ENCODE data around the gene ZBTB45.
A peak's percentile ranks its signal among the peaks of the same experiment; 100 is the strongest.

Gene ZBTB45

GRCh38 chr19:58538257-58539168 is 18.9 kb upstream of the ZBTB45 start:
- no peak for DNase-seq (ENCODE audit: low read depth in 1 of 2, low spot score in 1 of 2)

DNA sequence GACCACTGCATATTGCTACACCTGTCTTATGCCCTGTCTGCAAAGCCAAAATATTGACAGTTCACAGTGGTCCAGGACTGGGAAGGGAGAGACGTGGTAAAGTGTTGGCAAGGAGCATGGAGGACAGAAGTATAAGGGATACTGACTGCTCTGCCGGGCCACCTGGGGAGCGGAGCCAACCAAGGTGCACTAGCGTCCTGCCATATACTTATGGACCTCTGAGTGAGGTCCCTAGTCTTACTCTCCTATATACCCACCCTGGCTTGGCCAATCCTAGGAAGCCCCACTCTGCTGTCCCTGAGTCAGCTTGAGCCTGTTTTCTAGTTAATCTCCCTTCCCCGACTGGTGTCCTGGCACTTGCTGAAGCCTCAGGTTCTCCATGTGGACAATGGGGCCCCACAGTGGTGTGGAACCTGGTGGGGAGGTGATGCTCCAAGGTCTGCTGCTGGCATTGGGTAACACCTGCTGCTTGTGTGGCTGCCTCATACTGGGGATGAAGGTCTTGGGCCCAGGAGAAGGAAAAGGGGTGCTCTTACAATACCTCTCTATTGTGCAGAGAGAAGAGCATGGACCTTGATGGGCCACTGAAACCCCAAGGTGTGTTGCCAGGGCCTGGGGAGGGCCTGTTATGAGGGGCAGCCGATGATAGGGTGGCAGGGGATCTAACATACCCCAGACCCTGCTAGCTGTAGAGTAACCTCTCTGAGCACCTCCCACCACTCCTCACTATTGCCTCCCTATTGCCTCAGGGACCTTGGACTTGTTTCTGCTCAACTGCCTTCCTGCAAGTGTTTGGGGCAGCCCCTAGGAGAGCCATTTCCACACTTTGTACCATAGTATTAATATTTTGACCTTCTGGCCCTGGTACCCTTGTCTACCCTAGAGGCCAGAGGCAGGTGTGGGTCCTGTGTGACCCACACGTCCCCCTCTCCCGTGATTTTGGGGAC is 17.5 kb upstream of the ZBTB45 start:
- no peak for DNase-seq (ENCODE audit: low read depth in 1 of 2, low spot score in 1 of 2)

GRCh38 chr19:58535857-58536256 is 16.2 kb upstream of the ZBTB45 start:
- DNase-seq (ENCODE audit: low read depth in 1 of 2, low spot score in 1 of 2): no peak

- no peak for DNase-seq (ENCODE audit: low read depth in 1 of 2, low spot score in 1 of 2)
These were observed 11.6 kb upstream of the ZBTB45 start for GRCh38 chr19:58531034-58531840.

GRCh38 chr19:58529405-58529804 is 9.8 kb upstream of the ZBTB45 start:
- no peak for DNase-seq (ENCODE audit: low read depth in 1 of 2, low spot score in 1 of 2)

GRCh38 chr19:58522709-58523108 is 3.1 kb upstream of the ZBTB45 start:
- DNase-seq (ENCODE audit: low read depth in 1 of 2, low spot score in 1 of 2): no peak

GRCh38 chr19:58521651-58522050 is 2.0 kb upstream of the ZBTB45 start:
- DNase-seq (ENCODE audit: low read depth in 1 of 2, low spot score in 1 of 2): no peak

DNA sequence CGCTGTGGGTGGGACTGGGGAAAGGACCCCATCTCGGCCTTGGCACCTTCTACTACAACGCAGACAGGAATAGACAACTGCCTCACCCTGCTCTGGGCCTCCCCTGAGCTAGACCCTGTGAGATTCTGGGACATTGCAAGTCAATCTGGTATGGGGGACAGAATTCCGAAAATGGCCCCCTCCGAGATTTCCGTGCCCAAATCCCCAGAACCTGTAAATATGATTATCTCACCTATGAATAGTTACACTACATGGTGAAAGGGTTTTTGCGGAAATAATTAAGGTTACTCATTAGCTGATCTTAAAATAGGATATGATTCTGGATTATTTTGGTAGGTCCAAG is 618 bp upstream of the ZBTB45 start:
- no peak for DNase-seq (ENCODE audit: low read depth in 1 of 2, low spot score in 1 of 2)

- peak in 1 of 2 donors; percentile 21 for DNase-seq (ENCODE audit: low read depth in 1 of 2, low spot score in 1 of 2)
These were observed 589 bp downstream of the ZBTB45 start for GRCh38 chr19:58519087-58519354.

DNA sequence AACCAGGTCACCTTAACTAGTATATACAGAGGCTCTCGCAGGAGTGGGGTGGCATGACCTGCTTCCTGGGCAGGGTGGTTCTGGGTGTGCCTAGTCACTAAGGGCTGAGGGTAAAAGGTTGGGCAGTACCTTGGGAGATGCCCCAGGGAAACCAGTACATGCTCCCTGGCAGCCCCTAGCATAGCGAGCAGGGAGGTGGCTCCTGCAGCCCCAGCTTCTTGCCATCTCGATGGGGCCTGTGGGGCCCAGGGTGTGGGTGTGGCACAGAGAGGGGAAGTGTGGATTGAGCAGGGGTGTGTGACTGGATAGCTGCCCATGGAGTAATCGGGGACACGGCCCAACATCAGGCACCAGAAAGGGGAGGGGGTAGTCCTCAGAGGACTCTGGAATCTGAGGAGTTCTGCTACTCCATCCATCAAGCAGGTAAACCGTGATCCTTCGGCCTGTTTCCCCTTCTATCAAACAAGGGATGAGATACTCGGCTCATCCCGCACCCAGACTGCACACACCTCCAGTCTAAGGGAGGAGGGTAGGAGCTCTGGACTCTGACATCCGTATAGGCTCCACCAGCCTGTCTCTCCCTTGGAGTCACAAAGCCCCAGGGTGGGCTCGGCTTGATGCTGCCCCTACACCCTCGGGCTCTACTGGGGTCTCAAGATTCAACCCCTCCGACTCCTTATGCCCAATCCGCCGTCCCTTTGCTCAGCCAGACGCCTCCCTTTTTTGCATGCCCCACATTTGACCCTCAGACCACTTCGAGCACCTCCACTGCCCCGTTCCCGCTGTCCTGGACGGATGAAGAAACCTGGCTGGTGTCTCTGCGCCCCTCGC is 1.1 kb downstream of the ZBTB45 start:
- DNase-seq (ENCODE audit: low read depth in 1 of 2, low spot score in 1 of 2): no peak

DNA sequence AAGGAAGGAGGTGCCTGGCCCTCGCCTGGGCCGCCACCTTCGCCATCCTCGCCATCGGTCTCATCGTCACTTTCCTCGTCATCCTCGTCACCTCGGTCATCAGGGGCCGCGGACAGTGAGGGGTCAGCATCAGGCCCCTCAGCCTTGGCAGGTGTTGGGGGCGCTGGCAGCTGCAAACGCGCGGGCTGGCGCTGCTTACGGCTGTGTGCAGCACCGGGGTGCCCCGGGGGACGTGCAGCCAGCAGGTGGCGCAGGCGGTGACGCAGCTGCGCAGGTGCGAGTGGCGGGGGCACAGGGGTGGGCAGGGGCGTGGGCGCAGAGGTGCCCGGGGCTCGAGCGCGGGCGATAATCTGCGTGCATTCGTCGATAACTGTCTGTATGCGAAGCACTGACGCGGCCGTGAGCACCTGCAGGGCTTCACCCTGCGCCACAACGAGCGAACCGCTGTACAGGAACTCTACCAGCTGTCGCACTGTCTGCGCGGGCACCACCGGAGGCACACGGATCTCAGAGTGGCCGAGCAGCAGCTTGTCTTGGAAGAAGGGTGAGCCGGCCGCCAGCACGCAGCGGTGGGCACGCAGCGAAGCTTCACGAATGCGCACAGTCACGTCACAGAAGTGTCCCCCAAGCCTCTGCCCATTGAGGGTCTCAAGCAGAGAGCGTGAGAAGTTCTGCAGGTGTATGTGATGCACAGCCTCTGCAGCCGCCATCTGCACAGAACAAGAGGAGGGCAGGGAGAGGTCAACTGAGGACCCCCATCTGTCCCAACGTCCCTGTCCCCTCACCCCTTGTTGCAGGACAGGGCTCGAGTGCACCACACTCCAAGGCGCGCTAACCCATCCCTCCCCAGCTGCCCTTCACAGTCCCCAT is 2.4 kb downstream of the ZBTB45 start:
- no peak for DNase-seq (ENCODE audit: low read depth in 1 of 2, low spot score in 1 of 2)

DNA sequence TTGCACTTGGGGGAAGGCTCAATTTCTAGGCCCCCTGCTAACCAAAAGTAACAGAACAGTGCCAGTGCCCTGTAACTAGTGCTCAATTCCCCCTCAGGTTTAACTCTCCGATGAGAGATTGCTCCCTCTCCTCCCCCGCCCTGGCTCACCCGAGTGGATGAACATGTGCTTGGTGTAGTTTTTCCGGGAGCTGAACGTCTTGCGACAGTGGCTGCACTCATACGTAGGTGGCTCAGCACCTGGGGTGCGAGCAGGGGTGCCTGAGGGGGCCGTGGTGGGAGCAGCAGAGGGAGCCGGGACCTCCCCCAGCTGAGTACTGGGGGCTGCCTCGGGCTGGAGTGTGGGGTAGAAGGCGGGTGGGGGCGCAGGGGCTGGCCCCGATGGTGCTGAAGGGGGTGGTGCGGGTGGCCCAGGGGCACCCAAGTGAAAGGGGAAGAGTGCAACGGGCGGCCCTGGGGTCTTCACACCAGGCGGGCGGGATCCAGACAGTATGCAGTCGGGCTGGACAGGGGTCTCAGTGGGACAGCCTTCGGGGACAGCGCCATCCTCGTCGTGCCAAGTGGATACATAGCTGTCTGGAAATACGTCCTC is 3.3 kb downstream of the ZBTB45 start:
- DNase-seq (ENCODE audit: low read depth in 1 of 2, low spot score in 1 of 2): no peak

DNA sequence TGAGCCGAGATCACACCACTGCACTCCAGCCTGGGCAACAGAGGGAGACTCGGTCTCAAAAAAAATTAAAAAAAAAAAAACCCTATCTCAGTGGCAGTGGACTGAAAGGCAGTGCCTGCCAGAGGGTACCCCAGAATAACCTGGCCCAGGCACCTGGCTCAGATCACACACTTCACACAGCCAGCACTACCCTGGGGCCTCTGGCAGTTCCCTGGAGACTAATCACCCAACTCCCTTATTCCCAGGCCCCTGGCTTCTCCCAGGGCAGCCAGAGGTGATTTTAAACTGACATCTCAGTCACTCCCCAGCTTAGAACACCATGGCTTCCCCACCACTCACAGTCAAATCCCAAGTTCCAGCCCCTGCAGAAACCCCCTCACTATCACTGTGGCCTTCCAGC is 4.4 kb downstream of the ZBTB45 start:
- DNase-seq (ENCODE audit: low read depth in 1 of 2, low spot score in 1 of 2): no peak

GRCh38 chr19:58514564-58515022 is 5.0 kb downstream of the ZBTB45 start:
- DNase-seq (ENCODE audit: low read depth in 1 of 2, low spot score in 1 of 2): no peak

DNA sequence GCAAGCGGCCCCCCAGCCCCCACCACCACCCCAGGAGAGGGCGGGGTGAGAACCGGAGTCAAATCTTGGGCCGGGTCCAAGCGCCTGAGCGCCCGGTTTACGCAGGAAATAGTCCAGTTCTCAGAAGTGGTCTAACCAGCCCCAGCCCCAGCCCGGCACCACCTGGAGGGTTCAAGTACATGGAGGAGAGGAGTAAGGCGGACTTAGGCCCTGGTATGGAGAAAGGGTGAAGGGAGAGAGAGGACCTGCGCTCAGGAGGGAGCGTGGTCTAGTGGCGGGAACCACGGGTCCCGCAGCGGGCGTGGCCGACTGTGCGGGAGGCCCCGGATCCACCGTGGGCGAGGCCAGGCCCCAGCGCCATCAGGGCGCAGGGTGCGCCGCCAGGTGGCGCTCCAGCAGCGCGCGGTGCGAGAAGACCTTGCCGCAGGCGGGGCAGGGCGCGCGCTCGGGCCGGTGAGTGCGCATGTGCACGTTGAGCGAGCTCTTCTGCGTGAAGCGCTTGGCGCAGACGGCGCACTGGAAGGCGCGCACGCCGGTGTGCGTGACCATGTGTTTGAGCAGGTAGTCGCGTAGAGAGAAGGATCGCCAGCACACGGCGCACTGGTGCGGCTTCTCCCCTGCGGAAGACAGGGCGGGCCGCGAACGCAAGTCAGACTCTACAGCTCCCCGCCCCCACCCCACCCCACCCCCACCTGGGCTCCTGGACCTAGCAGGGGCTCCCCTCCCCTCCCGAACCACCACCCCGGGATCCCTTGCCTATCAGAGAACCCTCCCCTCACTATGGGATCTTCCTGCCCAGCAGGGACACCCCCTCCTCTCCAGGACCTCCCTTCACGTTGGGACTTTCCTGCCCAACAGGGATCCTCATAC is 5.7 kb downstream of the ZBTB45 start:
- DNase-seq (ENCODE audit: low read depth in 1 of 2, low spot score in 1 of 2): peak; percentile 83 to 94

GRCh38 chr19:58513213-58513693 is 6.4 kb downstream of the ZBTB45 start:
- no peak for DNase-seq (ENCODE audit: low read depth in 1 of 2, low spot score in 1 of 2)

- no peak for DNase-seq (ENCODE audit: low read depth in 1 of 2, low spot score in 1 of 2)
These were observed 8.0 kb downstream of the ZBTB45 start, which contains the start of gene SLC27A5 for GRCh38 chr19:58511353-58512208. SLC27A5 (minus strand) TSS chr19:58511992; CDS start chr19:58511955, 37 bp downstream.

Measured in stimulated activated CD4-positive, alpha-beta T cell treated with anti-CD3 and anti-CD28 coated beads, Interleukin-15, amount 100 ng/mL, for 1 hour (primary cell).